ENCODE data around the gene UNC13D. TPM values are rescaled to one million over a fixed set of nuclear protein-coding genes. Genes with fewer than 3 reads are reported as not detected.

The UNC13D gene
- polyA plus RNA-seq, 3 donors = 28.4 to 111 (median 53.3) TPM

GRCh38 chr17:75840799-75841164 is 3.4 kb downstream of the UNC13D start:
- Mint-ChIP-seq H3K36me3 (peaks cover 49 to 68% of the 10 kb centered on the region in 2 donors), H3K27me3 (ENCODE audit: low read depth in 3 of 3) (peaks cover 0 to 2% (median 0%) of the 10 kb centered on the region in 3 donors), H3K9me3 (no peaks in the 10 kb centered on the region), H3K27ac (no peak overlapping the region), H3K4me3 (no peak overlapping the region), H3K4me1 (peaks cover 15% of the 10 kb centered on the region)
- Histone ChIP-seq H3K4me1 (ENCODE audit: control insufficient read depth in 1 of 2, insufficient read depth in 2 of 2, low read length in 2 of 2) (peaks cover 27 to 32% of the 10 kb centered on the region in 2 donors), H3K4me3 (replicated peaks in 1 of 3; ENCODE audit: low read depth in 2 of 3, low read length in 3 of 3) (no peak overlapping the region), H3K27me3 (ENCODE audit: control insufficient read depth in 2 of 2, insufficient read depth in 2 of 2, low read length in 2 of 2) (no peaks in the 10 kb centered on the region), H3K36me3 (replicated peaks in 1 of 2; ENCODE audit: control insufficient read depth in 1 of 2, insufficient read depth in 2 of 2, low read length in 2 of 2) (peaks cover 47 to 62% of the 10 kb centered on the region in 2 donors), H3K9ac (ENCODE audit: insufficient read depth, low read length, poor library complexity, severe bottlenecking) (no peak overlapping the region), H3K27ac (ENCODE audit: low read depth in 1 of 2, low read length in 2 of 2) (no peak overlapping the region), H4K20me1 (ENCODE audit: insufficient read depth, low read length) (peaks cover 55% of the 10 kb centered on the region), H2AFZ (ENCODE audit: insufficient read depth, low read depth, low read length, poor library complexity, severe bottlenecking) (no peak overlapping the region), H3K9me3 (replicated peaks in 1 of 2; ENCODE audit: control insufficient read depth in 1 of 2, insufficient read depth in 1 of 2, low read length in 2 of 2) (no peaks in the 10 kb centered on the region), H3K4me2 (replicated peaks; ENCODE audit: extremely low read depth, low read length, poor library complexity, severe bottlenecking) (no peak overlapping the region), H3K79me2 (ENCODE audit: insufficient read depth, low read length) (peaks cover 40% of the 10 kb centered on the region)
- no CpG with 5 or more reads among the region's 7 CpGs for WGBS (ENCODE audit: insufficient coverage)
- no peak for TF ChIP-seq CTCF (IDR thresholded peaks at IDR 0.05)
- intact Hi-C loops (cut with micrococcal nuclease) = loop anchor here in 1 of 2 donors (10.0 kb wide), 1 partner anchor 176 kb away; the partner anchor contains the start of genes RECQL5 and SAP30BP
- DNase-seq = no peak

GRCh38 chr17:75839942-75840798 is 4.0 kb downstream of the UNC13D start:
- no peak overlapping the region for H3K4me2 ChIP-seq (replicated peaks; ENCODE audit: extremely low read depth, low read length, poor library complexity, severe bottlenecking)
- DNase-seq = no peak
- Mint-ChIP-seq H3K36me3 (peaks cover 51 to 69% of the 10 kb centered on the region in 2 donors), H3K4me1 (peaks cover 9% of the 10 kb centered on the region), H3K27ac (peak overlapping the region in 1 of 7 donors; percentile 15), H3K4me3 (no peak overlapping the region), H3K9me3 (no peaks in the 10 kb centered on the region), H3K27me3 (ENCODE audit: low read depth in 3 of 3) (peaks cover 0 to 2% (median 0%) of the 10 kb centered on the region in 3 donors)
- peaks cover 40% of the 10 kb centered on the region for H3K79me2 ChIP-seq (ENCODE audit: insufficient read depth, low read length)
- no peak overlapping the region for H3K9ac ChIP-seq (ENCODE audit: insufficient read depth, low read length, poor library complexity, severe bottlenecking)
- intact Hi-C loops (cut with micrococcal nuclease) = loop anchor here in 1 of 2 donors (10.0 kb wide), 1 partner anchor 175 kb away; the partner anchor contains the start of genes RECQL5 and SAP30BP
- no peaks in the 10 kb centered on the region for H3K9me3 ChIP-seq (replicated peaks in 1 of 2; ENCODE audit: control insufficient read depth in 1 of 2, insufficient read depth in 1 of 2, low read length in 2 of 2)
- H4K20me1 ChIP-seq (ENCODE audit: insufficient read depth, low read length) = peaks cover 55% of the 10 kb centered on the region
- no peak overlapping the region for H3K4me3 ChIP-seq (replicated peaks in 1 of 3; ENCODE audit: low read depth in 2 of 3, low read length in 3 of 3)
- H3K27ac ChIP-seq (ENCODE audit: low read depth in 1 of 2, low read length in 2 of 2) = no peak overlapping the region
- 97% methylated on average over 29 of the region's 36 CpGs for WGBS (ENCODE audit: insufficient coverage)
- no peak for TF ChIP-seq CTCF (IDR thresholded peaks at IDR 0.05)
- peaks cover 20 to 26% of the 10 kb centered on the region in 2 donors for H3K4me1 ChIP-seq (ENCODE audit: control insufficient read depth in 1 of 2, insufficient read depth in 2 of 2, low read length in 2 of 2)
- no peak overlapping the region for H2AFZ ChIP-seq (ENCODE audit: insufficient read depth, low read depth, low read length, poor library complexity, severe bottlenecking)
- no peaks in the 10 kb centered on the region for H3K27me3 ChIP-seq (ENCODE audit: control insufficient read depth in 2 of 2, insufficient read depth in 2 of 2, low read length in 2 of 2)
- peaks cover 53 to 68% of the 10 kb centered on the region in 2 donors for H3K36me3 ChIP-seq (replicated peaks in 1 of 2; ENCODE audit: control insufficient read depth in 1 of 2, insufficient read depth in 2 of 2, low read length in 2 of 2)
